Activated naive CD4-positive, alpha-beta T cell treated with anti-CD3 and anti-CD28 coated beads, Interleukin-2, amount 50 U/mL, for 16 hours (primary cell): Measurements from ENCODE around the gene MCTP2.

ENCODE experiments used
- DNase-seq: peaks from one replicate; pipeline ENCODE4 v3.0.0-alpha.2; 2020

Gene MCTP2

DNA sequence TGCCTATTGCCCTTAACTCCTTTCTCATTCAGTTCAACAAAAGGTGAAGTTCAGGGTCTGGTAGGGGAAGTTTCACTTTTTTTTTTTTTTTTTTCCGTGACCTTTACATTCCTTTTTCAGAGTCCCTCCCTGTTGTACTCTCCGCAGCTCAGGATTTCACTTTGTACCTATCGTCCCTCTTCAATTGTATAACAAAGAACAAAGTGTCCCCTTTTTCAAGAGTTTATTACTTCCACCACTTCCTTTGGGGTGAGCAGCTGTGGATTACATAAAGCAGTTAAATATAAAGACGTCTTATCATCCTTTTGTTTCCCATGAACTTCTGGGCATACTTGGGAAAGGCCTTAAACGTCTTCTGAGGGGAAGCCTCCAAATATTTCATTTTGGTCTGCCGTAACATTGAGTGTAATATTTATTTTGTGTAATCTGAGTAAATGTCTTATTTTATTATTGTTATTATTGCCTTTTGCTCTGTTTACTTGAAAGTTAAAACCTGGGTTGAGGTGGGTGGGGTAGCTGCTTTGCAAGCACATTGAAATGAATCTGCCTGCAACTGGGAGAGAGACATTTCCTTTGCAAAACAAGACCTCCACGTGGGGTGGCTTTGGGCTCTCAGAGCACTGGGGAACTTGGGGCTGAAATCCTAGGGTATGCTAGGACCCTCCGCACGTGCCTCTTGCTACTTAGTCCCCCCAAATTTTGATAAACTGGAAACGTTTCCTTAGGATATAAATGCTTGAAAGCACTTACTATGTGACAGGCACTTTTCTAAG, 169.4 kb downstream of the MCTP2 start:
- DNase-seq, result no peak

- DNase-seq, result no peak
Measured at GRCh38 chr15:94403331-94403730, 172.0 kb downstream of the MCTP2 start.

- no peak for DNase-seq
Measured at GRCh38 chr15:94404733-94405283, 173.4 kb downstream of the MCTP2 start.

DNA sequence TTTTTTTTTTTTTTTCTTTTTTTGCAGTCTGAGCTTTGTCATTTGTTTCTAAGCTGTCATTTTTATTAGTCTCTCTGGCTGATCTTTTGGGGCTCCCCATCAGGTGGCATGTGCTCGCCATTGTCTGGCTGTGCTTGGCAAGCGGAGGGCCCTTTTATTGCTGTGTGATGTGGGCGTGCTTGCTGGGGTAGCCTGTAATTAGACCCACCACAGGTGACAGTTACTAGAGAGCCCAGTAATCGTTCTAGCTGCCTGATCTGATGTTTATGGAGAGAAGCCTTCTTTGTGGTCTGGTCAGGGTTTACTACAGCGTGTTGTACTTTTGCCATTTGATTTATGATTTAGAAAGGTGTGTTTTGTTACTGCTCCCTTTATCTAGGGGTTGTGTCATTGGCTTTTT, 179.9 kb downstream of the MCTP2 start:
- DNase-seq, result no peak

DNA sequence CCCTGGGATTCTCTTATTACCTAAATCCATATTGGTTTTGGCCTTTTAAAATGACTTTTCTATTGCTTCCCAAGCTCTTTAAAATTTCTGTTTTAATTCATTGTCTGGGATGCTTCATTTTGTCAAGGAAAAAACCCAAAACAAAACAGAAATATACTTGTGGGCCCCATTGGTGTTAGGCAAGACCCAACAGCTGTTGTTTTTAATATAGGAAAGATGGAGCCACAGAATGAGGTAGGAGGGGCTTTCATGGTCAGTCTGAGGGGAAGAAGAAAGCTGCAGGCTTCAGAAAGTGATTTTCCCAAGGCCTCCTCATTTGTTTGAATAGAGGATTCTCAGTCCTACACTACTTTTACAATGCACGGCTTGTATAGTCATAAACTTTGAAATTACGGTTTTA, 180.5 kb downstream of the MCTP2 start:
- no peak for DNase-seq

DNA sequence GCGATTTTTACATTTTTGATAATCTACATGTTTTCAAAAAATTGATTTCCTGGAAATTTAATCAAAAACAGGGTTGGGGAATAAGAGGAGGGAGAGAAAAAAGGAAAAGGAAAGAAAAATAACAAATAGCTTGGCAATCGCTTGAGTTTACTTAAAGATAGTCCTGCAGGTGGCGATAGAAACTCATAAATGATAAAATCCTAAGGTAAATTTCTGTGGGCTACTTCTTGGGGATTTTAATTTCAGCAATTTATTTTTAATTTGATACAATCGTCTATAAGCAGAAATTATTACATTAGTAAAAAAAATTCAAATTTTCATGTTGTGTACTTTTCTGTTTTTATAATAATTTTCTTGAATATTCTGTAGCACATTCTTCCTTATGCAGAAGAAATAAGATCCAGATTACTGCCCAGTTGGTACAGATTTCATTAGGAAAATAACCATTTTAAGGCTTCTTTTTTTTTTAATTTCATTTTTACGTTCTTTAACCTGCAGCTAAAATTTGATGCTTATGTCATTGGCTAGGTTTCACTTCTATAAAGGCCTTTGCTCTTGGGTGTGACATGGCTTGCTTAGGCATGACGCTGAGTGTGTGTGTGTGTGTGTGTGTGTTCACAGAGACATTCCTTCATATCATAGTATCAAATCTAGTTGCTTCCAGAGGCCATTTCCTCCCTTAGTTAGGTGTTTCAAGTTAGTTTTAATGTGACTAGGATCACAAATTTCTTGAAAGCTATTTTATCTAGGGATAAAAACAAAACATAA, 181.8 kb downstream of the MCTP2 start:
- DNase-seq, result no peak

- DNase-seq, result no peak
Measured at GRCh38 chr15:94414916-94415315, 183.6 kb downstream of the MCTP2 start.

DNA sequence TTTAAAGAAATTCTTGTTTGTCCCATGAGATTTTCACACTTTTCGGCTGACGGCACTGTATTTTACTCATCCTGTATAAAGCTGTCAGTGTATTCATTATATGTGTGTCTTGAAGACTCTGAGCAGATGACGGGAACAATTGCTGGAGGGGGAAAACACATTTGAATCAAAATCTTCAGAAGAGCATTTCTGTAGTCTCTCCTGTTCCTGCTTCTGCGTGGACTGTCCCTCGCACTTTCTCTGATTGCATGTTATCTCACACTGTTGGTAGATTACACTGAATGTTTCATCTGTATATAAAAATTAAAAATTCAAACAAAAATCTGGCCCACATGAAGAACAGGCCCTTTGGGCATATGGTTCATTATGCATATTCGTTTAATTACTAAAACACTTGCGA, 184.9 kb downstream of the MCTP2 start:
- DNase-seq, result no peak

- DNase-seq, result no peak
Measured at GRCh38 chr15:94416820-94417219, 185.5 kb downstream of the MCTP2 start.

DNA sequence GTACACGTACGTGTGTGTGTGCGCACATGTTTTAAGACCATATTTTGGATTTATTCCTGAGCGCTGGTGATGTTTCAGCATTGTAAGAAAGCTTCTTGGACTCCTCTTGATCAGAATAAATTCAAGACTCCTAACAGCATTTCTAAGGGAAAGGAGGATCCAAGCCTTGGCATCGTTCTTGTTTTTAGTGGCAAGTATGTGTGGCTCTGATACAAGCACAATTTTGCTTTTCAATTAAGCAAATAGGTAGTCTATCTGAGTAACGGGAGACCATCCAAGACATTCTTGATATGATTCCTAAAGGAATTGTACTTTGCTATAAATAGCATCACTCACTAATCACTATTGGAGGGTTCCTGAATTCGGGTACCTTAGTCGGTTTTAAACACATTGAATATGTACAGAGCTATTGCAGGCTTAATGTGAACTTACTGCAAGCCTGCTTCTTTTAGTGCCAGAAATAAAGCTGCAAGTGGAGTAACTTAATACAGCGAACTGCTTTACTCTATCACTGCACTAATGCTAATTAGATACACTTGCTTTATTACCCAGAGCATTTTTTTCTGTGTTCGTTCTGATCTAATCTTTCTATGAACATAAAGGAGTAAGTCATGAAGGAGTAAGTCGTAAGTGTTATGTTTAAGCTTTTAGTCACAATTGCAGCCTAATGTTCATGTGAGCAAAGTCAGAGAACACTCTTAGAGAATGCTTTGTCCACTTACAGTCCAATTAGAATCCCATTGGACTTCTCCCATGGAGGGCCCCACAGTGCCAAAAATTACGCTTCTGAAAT, 186.3 kb downstream of the MCTP2 start:
- no peak for DNase-seq

DNA sequence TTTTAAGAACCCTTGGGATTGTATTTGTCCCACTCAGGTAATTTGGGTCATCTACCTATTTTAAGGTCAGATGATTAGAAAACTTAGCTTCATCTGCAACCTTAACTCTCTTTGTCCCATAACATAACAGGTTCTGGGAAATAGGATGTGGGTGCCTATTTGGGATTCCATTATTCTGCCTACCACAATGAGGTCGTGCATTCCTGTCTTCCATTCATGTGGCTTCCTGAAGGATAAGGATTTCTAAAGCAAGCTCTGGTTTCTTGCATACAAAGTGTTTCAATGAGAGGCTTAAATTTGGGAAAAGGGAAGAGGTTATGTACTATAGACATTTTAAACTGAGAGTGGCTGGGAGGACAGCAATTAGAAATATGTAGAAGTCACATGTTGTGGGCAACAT, 190.3 kb downstream of the MCTP2 start:
- no peak for DNase-seq

- no peak for DNase-seq
Measured at GRCh38 chr15:94432279-94432678, 200.9 kb downstream of the MCTP2 start.

GRCh38 chr15:94439158-94439557, 207.8 kb downstream of the MCTP2 start:
- DNase-seq, result no peak

- DNase-seq, result no peak
Measured at GRCh38 chr15:94441760-94442159, 210.4 kb downstream of the MCTP2 start.

GRCh38 chr15:94442480-94442879, 211.1 kb downstream of the MCTP2 start:
- no peak for DNase-seq

DNA sequence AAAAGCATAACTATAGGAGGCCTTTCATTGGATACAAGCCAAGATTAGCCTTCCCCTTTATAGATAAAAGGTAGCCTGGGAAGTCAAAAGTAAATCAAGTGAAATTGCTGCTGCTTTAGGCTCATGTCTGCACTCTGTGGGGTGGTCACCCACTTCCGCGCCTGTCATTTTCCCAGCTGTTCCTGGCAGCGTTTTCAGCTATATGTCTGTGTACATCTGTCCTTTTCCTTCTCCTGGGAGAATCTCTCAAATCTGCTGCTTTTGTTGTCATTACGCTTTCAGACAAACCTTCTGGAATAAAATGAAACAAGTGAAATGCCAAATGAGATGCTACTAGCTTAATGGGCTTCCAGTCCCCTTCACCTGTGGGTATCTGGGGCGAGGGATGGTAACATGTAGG, 211.8 kb downstream of the MCTP2 start:
- no peak for DNase-seq

- no peak for DNase-seq
Measured at GRCh38 chr15:94445566-94446160, 214.3 kb downstream of the MCTP2 start.

DNA sequence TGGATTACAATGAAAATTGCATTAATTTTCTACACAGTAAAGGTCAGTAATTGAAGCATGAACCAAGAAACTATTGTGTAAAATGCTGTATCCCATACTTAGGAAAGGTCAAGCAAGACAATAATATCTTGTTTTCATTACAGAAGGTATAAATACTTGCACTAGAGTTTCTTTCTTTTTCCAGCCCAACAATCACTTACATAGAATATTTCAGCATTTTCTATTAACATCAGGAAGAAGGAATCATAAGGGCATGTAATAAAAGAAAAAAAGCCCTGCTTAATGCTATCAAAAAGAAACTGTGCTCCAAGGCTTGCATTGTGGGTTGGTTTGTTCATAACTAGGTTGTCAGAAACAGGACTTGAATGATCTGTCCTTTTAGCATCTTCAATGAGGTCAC, 215.1 kb downstream of the MCTP2 start:
- DNase-seq, result no peak

GRCh38 chr15:94451466-94451865, 220.1 kb downstream of the MCTP2 start:
- DNase-seq, result no peak

- DNase-seq, result no peak
Measured at GRCh38 chr15:94453227-94453988, 222.0 kb downstream of the MCTP2 start.

- no peak for DNase-seq
Measured at GRCh38 chr15:94455297-94455696, 223.9 kb downstream of the MCTP2 start.

GRCh38 chr15:94456226-94456625, 224.9 kb downstream of the MCTP2 start:
- no peak for DNase-seq
